ENCODE results near the gene FLAD1.

- peak; percentile 64 for TF ChIP-seq CTCF (conservative IDR thresholded peaks at IDR 0.05; ENCODE audit: low read length)
- TF ChIP-seq EZH2phosphoT487 (IDR thresholded peaks at IDR 0.05; ENCODE audit: borderline replicate concordance) = no peak
These were observed 18.7 kb downstream of the FLAD1 start for GRCh38 chr1:155001675-155002463.
